Hepatocyte (in vitro differentiated cells): ENCODE results near the gene CIAO2B.

Source experiments
- CTCF ChIP-seq: fragments of 200-600 bp; sonication (generic); IDR thresholded peaks from 2 replicates; pipeline ENCODE4 v1.5.1; 2016; ENCODE audit warnings: antibody characterized with exemption, mild to moderate bottlenecking; ENCODE audit not compliant: poor library complexity
- EZH2 ChIP-seq: fragments of 200-600 bp; sonication (generic); IDR thresholded peaks from 2 replicates; pipeline ENCODE4 v1.6.1; 2016; ENCODE audit warnings: antibody characterized with exemption, mild to moderate bottlenecking, borderline replicate concordance
- EZH2phosphoT487 ChIP-seq: fragments of 200-600 bp; sonication (generic); IDR thresholded peaks from one replicate; pipeline ENCODE4 v1.6.1; 2018; ENCODE audit warnings: antibody characterized with exemption, mild to moderate bottlenecking, low read depth, moderate library complexity; ENCODE audit not compliant: unreplicated experiment, severe bottlenecking

- peak; percentile 67 for TF ChIP-seq CTCF
- no peak for TF ChIP-seq EZH2
- no peak for TF ChIP-seq EZH2phosphoT487
Observed at GRCh38 chr16:66961065-66961744, 27.0 kb upstream of the CIAO2B start, which contains the start of gene CES3.
